Fibroblast of lung (primary cell): Measurements from ENCODE around the gene OPRD1.

ENCODE experiments used
- EZH2 ChIP-seq: IDR thresholded peaks from 2 replicates; pipeline ENCODE4 v1.5.1; 2012; ENCODE audit warnings: low read length, control low read depth, mild to moderate bottlenecking; ENCODE audit errors: missing control alignments
- TF ChIP-seq, protein P1 (sequence below), 2 donors: IDR thresholded peaks in 1 of 2; conservative IDR thresholded peaks in 1 of 2; 1 replicate in 1 of 2; 2 replicates in 1 of 2; pipeline ENCODE4 v1.5.1; 2011 to 2012; ENCODE audit warnings: low read length in 2 of 2, control low read depth in 1 of 2, inconsistent platforms in 1 of 2, low read depth in 1 of 2, mild to moderate bottlenecking in 1 of 2

- TF ChIP-seq, protein P1, sequence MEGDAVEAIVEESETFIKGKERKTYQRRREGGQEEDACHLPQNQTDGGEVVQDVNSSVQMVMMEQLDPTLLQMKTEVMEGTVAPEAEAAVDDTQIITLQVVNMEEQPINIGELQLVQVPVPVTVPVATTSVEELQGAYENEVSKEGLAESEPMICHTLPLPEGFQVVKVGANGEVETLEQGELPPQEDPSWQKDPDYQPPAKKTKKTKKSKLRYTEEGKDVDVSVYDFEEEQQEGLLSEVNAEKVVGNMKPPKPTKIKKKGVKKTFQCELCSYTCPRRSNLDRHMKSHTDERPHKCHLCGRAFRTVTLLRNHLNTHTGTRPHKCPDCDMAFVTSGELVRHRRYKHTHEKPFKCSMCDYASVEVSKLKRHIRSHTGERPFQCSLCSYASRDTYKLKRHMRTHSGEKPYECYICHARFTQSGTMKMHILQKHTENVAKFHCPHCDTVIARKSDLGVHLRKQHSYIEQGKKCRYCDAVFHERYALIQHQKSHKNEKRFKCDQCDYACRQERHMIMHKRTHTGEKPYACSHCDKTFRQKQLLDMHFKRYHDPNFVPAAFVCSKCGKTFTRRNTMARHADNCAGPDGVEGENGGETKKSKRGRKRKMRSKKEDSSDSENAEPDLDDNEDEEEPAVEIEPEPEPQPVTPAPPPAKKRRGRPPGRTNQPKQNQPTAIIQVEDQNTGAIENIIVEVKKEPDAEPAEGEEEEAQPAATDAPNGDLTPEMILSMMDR (conservative IDR thresholded peaks at IDR 0.05 in 1 of 2, IDR thresholded peaks at IDR 0.05 in 1 of 2; ENCODE audit: low read depth in 1 of 2, low read length in 2 of 2): no peak
- no peak for TF ChIP-seq EZH2
Measured at GRCh38 chr1:28885977-28886730, 74.2 kb downstream of the OPRD1 start.
